NCI-H128 (cell line): ENCODE data around the gene DDI2.
"Not testable (repeated sequence)": the region's sequence is repeated elsewhere in the genome, so short reads cannot be mapped to it uniquely, and the experiment has no call there.

Experiments used
- DNase-seq: peaks from one replicate; lab custom pipeline; 2025; ENCODE audit not compliant: unreplicated experiment; lab: John Stamatoyannopoulos, UW

Gene DDI2

DNA sequence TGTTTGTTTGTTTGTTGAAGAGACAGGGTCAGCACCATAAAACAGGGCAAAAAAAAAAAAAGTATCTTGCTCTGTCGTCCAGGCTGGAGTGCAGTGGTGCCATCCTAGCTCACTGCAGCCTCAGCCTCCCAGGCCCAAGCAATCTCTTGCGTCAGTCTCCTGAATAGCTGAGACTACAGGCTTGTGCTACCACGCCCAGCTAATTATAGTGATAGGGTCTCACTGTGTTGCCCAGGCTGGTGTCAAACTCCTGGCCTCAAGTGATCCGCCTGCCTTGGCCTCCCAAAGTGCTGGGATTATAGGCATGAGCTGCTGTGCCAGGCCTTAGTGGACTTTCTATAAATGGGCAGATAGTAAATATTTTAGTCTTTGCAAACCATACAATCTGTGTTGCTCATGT, 19.2 kb downstream of the DDI2 start:
- DNase-seq = no peak

DNA sequence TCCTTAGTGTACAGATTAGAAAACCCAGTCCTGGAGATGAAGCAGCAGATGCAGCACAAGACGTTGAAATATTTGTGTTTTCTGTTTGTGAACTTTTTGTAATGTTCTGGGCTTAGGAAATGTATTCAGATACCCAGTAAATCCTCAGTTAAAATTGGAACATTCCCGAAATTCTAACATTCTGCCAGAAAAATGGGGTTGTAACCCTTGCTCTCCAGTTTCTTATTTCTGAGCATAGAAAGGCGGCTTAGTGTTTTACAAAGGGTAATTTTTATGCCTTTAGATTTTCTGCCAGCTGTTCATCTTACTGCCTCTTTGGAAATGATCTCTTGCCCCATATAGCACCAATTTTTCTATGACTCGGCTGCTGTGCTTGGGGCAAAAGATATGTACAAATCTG, 20.6 kb downstream of the DDI2 start:
- DNase-seq = no peak

DNA sequence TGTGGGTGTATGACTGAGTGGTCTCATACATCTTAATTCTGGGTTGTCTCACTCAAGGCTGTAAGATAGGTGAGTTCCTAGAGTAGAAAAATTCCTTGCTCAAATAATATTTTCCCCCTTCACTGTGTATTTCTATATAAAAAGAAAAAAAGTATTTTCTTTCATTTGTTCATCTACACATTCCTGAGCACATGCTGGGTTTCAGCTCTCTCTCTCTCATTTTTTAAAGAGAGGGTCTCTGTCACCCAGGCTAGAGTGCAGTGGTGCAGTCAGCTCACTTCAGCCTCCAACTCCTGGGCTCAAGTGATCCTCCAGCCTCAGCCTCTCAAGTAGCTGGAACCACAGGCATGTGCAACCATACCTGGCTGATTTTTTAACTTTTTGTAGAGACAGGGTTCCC, 22.0 kb downstream of the DDI2 start:
- no peak for DNase-seq

DNA sequence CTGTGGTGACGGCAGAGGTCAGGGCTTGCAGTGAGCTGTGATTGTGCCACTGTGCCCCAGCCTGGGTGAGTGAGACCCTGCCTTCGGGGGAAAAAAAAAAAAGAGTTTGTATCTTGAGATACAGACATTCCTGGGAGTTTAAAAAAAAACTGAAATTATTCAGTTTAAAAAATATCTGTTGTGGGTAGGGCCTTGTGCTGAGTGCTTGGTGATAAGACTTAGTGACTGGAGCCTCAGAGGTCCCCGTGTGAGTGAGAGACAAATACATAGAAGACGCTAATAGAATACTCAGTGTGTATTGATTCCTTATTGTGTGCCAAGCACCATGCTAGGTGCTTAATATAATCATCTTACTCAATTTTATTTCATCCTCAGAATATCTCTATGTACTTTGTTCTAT, 22.7 kb downstream of the DDI2 start:
- DNase-seq = no peak

DNA sequence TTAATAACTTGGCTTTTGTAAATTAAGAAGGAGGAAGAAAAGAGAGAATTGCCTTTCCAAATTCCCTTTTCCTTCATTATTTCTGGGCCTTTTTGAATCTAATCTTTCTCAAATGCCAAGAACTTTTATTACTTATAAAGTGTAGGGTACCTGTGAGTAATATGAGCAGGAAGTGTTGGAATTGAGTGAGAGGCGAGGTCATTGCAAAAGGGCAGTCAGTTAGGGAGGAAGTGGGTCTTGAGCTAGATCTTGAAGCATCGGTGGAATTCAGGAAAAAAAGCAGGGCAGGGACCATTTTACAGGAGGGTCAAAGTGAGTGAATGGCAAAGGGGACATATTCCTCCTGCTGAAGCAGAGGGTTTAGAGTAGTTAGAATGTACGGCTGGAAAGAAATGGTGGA, 23.4 kb downstream of the DDI2 start:
- DNase-seq = no peak

DNA sequence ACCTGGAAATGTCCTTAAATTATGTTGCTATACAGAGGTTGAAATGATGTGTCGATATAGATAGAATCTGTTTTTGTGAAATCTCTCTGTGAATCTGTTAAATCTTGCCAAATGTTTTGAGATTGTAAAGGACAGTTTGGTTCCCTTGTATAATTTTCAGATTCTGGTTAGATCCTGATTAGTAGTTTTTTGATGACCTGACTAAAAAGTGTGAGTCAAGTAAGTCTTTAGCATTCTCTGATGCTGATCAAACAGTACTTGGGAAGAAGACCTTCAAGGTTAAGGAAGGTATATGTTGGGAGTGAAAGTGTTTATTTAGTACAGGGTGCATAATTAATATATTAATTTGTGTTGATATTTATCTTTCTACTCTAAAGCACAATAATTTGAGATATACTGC, 32.7 kb downstream of the DDI2 start:
- no peak for DNase-seq

DNA sequence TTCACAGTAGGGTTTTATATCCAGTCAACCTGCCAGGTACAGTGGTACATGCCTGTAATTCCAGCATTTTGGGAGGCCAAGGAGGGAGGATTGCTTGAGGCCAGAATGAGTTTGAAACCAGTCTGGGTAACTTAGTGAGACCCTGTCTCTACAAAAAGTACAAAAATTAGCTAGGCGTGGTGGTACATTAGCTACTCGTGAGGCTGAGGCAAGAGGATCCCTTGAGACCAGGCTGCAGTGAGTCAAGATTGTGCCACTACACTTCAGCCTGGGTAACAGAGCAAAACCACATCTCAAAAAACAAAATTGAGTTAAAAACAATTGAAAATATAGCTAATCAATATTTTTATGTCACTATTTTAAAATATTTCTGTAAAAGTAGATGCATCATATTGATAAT, 33.2 kb downstream of the DDI2 start:
- no peak for DNase-seq

DNA sequence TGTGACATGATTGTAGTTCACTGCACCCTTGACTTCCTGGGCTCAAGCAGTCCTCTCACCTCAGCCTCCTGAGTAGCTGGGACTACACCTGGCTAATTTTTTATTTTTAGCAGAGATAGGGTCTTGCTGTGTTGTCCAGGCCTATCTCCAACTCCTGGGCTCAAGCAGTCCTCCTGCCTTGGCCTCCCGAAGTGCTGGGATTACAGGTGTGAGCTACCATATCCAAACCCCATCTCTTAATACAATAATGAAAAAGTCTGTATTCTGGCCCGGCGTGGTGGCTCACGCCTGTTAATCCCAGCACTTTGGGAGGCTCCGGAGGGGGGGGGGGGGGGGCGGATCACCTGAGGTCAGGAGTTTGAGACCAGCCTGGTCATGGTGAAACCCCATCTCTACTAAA, 34.9 kb downstream of the DDI2 start:
- not testable (repeated sequence) for DNase-seq

DNA sequence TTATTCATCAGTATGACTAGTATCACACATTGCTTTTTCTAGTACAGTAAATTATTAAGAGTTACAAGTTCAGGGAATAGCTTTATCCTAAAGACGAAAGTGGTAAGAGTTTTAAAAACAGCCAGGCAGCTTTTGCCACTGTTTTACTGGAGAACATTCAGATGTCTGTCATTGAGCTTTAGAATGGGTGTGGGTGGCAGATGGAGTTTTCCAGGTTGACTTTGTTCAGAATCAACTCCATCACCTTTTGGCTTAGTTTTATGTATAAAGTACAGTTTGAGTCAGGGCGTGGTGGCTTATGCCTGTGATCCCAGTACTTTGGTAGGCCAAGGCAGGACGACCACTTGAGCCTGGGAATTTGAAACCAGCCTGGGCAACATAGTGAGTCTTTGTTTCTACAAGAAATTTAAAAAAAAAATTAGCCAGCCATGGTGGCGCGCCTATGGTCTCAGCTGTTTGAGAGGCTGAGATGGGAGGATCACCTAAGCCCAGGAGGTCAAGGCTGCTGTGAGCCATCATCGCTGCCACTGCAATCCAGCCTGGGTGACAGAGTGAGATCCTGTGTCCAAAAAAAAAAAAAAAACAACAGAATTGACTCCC, 36.9 kb downstream of the DDI2 start:
- no peak for DNase-seq

DNA sequence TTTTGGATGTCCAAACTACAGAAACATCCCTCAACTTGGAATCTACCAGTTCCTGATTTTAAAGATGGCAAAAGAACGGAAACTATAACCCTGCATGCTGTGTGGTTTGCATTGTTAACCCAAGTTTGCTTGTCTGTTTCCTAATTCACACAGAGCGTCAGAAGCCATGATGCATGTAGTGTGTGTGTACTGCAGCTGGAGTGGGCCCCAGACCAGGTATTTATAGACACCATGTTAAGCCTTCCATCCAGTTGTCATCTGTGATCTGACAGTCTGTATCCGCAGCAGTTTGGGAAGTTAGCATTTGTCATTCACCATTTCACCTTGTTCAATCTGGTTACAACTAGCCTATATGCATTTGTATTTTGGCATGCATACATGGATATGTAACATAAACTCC, 39.2 kb downstream of the DDI2 start:
- DNase-seq = no peak

DNA sequence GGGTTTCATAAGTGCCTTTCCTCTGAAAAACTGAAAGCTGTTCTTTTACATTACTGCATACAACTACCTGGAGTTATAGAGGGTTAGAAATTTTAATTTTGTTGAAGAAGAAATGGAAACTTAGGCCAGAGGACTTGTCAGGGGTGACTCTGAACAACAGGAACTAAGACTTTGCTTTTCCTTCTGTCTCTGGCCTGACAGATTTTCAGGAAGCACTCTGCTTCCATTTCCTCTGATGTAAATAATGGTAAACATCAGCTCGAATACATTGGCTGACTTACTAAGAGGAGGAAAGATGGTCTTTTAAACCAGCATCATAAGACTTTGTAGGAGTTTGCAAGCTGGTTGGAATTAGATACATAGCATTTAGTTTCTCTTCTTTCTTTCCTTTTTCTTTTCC, 39.8 kb downstream of the DDI2 start:
- no peak for DNase-seq

DNA sequence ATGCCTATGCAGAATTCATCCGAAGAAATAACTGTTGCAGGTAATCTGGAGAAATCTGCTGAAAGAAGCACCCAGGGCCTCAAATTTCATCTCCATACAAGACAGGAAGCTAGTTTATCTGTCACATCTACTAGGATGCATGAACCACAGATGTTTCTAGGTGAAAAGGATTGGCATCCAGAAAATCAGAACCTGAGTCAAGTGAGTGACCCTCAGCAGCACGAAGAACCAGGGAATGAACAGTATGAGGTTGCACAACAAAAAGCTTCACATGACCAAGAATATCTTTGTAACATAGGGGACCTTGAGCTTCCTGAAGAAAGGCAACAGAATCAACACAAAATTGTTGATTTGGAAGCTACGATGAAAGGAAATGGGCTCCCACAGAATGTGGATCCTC, 42.9 kb downstream of the DDI2 start:
- no peak for DNase-seq

DNA sequence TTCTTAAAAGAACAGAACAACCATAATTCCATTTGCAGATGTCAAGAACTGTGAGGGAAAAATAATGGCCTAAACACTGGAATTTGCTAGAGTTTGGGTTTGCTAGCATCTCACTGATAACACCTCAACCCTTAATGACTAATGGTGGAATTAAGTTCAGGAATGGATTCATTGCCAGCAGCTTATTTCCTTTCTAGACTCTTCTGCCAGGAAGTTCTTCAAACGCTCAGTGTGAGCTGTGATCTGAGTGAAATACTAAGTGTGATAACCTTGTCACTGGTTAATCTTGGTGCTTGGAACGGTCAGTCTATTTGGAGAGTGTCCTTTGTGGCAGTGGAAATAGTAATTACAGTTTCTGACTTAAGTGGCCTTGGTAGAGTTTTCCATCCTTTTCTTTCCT, 45.2 kb downstream of the DDI2 start:
- no peak for DNase-seq

DNA sequence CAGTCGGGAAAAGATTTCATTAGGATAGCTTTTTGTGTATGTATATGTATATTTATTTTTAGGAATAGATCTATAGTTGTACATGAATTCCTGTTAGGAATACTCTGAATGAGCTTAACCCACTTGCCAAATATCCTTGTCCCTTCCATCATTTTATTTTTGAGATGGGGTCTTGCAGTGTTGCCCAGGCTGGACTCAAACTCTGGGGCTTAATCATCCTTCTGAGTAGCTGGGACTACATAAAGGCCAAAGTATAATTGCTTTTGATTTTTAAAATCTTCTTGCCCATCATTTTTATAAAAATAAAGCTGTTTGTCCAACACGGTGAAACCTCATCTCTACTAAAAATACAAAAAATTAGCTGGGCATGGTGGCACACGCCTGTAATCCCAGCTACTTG, 46.7 kb downstream of the DDI2 start:
- no peak for DNase-seq

DNA sequence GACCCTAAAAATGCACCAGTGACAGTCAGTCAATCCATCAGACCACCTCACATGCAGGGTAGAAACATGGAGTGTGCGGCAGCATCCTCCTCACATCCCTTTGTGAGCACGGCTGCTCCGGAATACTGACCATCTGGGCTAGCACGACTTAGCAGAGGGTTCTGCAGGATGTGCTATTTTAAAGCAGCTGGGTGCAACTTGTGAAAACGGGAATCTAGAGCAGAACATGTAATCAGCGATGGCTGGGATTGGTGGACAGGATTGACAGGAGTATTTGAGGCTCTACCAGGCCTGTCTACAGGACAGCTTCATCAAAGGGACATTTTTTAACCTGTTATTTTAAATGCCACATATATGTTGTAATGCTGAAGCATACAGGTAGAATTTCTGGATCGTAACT, 50.1 kb downstream of the DDI2 start:
- DNase-seq = no peak

DNA sequence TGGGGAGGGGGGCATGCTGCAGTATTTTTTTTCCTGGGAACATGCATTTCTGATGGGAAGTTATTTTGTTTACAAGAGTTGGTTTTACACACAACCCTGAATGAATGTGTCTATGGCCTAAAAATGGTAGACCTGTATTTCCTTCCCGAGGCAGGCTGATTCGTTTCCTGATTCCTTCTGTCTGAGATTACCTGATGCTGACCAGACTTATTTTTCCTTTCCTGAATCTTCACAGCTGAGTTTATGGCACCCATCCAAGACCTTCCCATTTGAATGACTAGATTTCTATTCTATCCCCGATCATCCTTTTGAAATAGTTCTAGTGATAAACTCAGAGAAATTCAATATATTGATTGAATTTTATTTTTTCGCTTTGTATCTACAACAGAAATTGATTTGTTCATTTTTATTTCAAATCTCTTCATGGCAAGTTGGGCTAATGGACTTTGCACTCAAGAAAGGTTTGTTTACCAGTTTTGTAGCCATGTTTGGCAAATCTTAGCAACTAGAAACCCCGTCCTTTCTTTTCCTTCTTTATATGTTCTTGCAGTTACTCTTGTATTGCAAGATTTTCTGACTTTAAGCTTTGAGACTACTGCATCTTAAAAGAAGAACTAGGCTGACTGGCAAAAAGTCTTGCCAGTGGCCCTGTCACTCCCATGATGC, 51.0 kb downstream of the DDI2 start:
- no peak for DNase-seq

DNA sequence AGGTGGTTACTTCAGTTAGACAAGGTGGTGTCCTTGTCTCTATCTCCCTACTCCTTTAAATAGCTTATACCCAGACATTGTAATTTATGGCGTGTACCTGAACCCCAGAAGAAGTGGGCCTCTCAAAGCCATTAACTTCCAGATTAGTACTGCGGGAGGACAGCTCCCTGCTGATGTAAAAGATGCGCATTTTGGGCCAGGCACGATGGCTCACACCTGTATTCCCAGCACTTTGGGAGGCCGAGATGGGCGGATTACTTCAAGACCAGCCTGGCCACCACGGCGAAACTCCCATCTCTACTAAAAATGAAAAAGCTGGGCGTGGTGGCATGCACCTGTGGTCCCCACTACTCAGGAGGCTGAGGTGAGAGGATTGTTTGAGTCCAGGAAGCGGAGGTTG, 51.8 kb downstream of the DDI2 start:
- DNase-seq = no peak

DNA sequence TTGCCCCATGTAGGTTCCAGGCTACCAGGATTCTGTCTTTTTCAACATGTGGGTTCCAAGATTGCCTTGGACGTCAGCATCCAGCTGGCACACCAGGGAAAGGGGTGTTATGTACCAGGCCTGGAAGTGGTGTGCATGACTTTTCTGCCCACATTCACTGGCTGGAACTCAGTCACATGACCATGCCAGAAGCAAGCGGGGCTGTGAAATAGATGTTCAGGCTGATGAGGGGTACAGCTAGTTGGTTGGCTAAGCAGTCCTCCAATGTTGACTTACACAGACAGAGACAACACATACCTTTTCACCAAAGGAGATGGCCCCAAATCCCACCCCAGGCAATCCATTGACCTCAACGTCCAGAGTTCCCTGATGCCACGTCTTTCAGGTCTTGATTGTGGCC, 52.6 kb downstream of the DDI2 start:
- no peak for DNase-seq

DNA sequence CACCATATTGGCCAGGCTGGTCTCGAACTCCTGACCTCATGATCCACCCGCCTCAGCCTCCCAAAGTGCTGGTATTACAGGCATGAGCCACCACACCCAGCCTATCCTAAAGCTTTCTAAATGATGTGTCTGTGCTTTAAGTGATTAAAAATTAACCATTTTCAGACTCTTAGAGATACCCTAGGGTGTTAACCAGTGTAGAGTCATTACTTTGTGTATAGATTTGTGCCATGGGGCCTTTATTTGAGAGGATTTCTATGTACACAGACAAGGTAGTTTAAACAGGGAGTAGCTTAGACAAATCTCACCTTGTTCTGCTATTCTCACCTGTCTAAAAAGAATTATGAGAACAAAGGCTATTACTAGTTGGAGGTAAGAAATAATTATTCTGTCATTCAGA, 54.2 kb downstream of the DDI2 start:
- DNase-seq = no peak

DNA sequence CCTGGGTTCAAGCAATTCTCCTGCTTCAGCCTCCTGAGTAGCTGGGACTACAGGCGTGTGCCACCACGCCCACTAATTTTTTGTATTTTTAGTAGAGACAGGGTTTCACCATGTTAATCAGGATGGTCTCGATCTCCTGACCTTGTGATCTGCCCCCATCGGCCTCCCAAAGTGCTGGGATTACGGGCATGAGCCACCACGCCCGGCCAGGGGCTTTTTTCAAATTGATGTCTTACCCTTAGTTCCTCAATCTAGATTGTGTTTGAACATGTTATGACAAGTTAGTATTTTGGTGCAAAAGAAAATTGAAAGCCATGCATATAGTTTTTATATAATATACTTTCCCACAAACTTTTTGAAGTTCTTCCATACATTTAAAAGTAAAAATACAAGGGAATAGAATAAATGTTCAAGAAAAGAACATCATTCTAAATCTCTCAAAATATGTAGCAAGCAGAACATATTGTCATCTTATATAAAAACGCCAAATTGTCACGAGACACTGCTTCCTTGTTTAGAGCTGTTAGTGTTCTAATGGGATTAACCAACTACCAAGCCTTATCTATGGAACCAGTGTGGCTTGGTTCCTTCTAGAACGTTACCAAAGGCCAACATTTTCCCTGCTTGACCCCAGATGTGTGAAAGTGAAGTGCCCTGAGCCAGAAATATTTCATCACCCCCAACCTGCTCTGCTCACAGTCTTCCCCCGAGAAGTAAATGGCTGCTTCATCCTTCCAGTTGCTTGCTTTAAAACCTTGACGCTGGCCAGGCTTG, 57.3 kb downstream of the DDI2 start:
- DNase-seq = no peak

DNA sequence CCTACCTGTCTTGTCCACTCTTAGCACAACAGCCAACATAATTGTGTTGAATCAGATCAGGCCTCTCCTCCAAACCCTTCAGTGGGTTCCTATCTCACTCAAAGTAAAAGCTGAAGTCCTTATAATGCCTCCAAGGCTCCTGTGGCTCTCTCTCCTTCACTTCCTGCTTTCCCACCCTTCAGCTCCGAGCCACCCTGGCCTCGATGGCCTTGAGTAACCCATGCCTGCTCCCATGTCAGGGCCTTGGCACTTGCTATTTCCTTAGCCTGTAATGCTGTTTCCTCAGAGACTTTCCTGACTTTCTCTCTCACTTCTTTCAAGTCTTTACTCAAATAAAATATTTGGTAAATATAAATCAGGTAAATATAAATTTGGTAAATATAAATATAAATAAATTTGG, 58.8 kb downstream of the DDI2 start:
- no peak for DNase-seq
